ENCODE measurements around the gene PHF19. TPM values are rescaled to one million over a fixed set of nuclear protein-coding genes. Genes with fewer than 3 reads are reported as not detected.

The PHF19 gene
- total and polyA plus RNA-seq, 2 donors (not counting 3 experiments of a cell fraction or from before 2014, with no cell fraction given): 102 to 153 TPM

- intact Hi-C loops (cut with micrococcal nuclease): loop anchor here (1.0 to 2.0 kb wide), 6 partner anchors 7 to 206 kb away; partner anchors contain the start of genes CNTRL and FBXW2
- Histone ChIP-seq H3K27me3 (ENCODE audit: control insufficient read depth in 2 of 2, insufficient read depth in 2 of 2, low read length in 2 of 2) (no peaks in the 10 kb centered on the region), H3K4me3 (replicated peaks in 1 of 3; ENCODE audit: insufficient read depth in 1 of 3, low read depth in 1 of 3, low read length in 3 of 3) (peak overlapping the region in 2 of 3 experiments; percentile 19 to 58), H4K20me1 (replicated peaks; ENCODE audit: control insufficient read depth, extremely low read depth, insufficient read depth, low read length) (no peaks in the 10 kb centered on the region), H3K4me2 (ENCODE audit: insufficient read depth, low read length) (peak overlapping the region; percentile 37), H3K36me3 (ENCODE audit: control insufficient read depth in 2 of 2, extremely low read depth in 1 of 2, insufficient read depth in 2 of 2, low read length in 2 of 2) (peaks cover 20 to 24% of the 10 kb centered on the region in 2 experiments), H3K4me1 (ENCODE audit: control insufficient read depth, extremely low read depth, insufficient read depth, low read length) (peaks cover 13% of the 10 kb centered on the region), H3K9ac (replicated peaks; ENCODE audit: extremely low read depth, insufficient read depth, low read length) (peak overlapping the region; percentile 13), H3K27ac (ENCODE audit: insufficient read depth, low read depth, low read length) (no peak overlapping the region), H3K9me1 (replicated peaks; ENCODE audit: control insufficient read depth, extremely low read depth, insufficient read depth, low read length) (no peaks in the 10 kb centered on the region), H3K79me2 (ENCODE audit: control insufficient read depth, insufficient read depth, low read length) (peaks cover 2% of the 10 kb centered on the region), H3K9me3 (replicated peaks; ENCODE audit: control insufficient read depth, insufficient read depth, low read length) (no peaks in the 10 kb centered on the region), H2AFZ (ENCODE audit: low read depth, low read length) (peak overlapping the region; percentile 86)
- CTCF ChIA-PET: interaction anchor here (0.8 to 5.6 kb wide), 9 partner anchors 11 to 130 kb away, joined by 3 to 38 read pairs (median 4); no protein-coding TSS in a partner anchor
- no TSS peak for BruUV-seq (replicated peaks)
- POLR2A ChIA-PET: interaction anchor here (0.5 kb wide), 1 partner anchor 15 kb away, joined by 3 read pairs; no protein-coding TSS in a partner anchor
- dilution Hi-C loops (cut with MboI; ENCODE audit: extremely low pct_ligation_motif_present, low sequenced_read_pairs): no loop called here
- TF ChIP-seq FOS (IDR thresholded peaks at IDR 0.05; ENCODE audit: borderline replicate concordance, insufficient read depth, low read length): no peak
- TF ChIP-seq POLR2AphosphoS5 (IDR thresholded peaks at IDR 0.05; ENCODE audit: insufficient read depth, low read depth, low read length): peak; percentile 47
- TF ChIP-seq POLR2A (IDR thresholded peaks at IDR 0.05; ENCODE audit: low read depth, low read length): no peak
- peak; percentile 27 to 41 for TF ChIP-seq CTCF (IDR thresholded peaks at IDR 0.05; ENCODE audit: extremely low read depth in 1 of 2, insufficient read depth in 1 of 2, low read depth in 1 of 2, low read length in 2 of 2)
- no peak for TF ChIP-seq GATA2 (IDR thresholded peaks at IDR 0.05; ENCODE audit: insufficient read depth, insufficient read length, low read depth, low read length)
- TF ChIP-seq EZH2 (IDR thresholded peaks at IDR 0.05; ENCODE audit: borderline replicate concordance, low read depth, low read length, severe bottlenecking): no peak
- no peak for TF ChIP-seq MYC (IDR thresholded peaks at IDR 0.05; ENCODE audit: low read depth, low read length)
- no peak for TF ChIP-seq JUN (IDR thresholded peaks at IDR 0.05; ENCODE audit: borderline replicate concordance, insufficient read depth, insufficient read length, low read depth)
- no peak for TF ChIP-seq MAX (IDR thresholded peaks at IDR 0.05; ENCODE audit: insufficient read depth, insufficient read length)
- FAIRE-seq (peak; percentile 92), DNase-seq (ENCODE audit: low read depth, low spot score) (peak; percentile 86)
Observed at GRCh38 chr9:120868676-120869359, 8.2 kb downstream of the PHF19 start.
